Naive thymus-derived CD4-positive, alpha-beta T cell (primary cell): Measurements from ENCODE around the gene AK2. TPM values are rescaled to one million over a fixed set of nuclear protein-coding genes. Genes with fewer than 3 reads are reported as not detected.

Experiments used
- ATAC-seq: fragments of 150-1000 bp; cut with Tn5 transposase; 2 replicates; pipeline ENCODE4 v1.10.0; 2021; ENCODE audit warnings: mild to moderate bottlenecking, moderate library complexity
- CTCF ChIA-PET: fragments of 350-600 bp; sonication (Branson Sonifier 250); formaldehyde crosslinking; loops from one replicate; lab custom pipeline; 2021; ENCODE audit warnings: antibody characterized with exemption; lab: Charles Lee
- POLR2A ChIA-PET: fragments of 350-600 bp; sonication (Branson Sonifier 250); formaldehyde crosslinking; loops from one replicate; lab custom pipeline; 2021; ENCODE audit warnings: antibody characterized with exemption, inconsistent platforms; lab: Charles Lee
- DNase-seq, 9 donors: peaks; one replicate each; pipeline versions ENCODE4 v3.0.0 to v3.0.0-alpha.2; 2020 to 2022; ENCODE audit warnings: mixed read lengths in 1 of 9
- H3K27ac ChIP-seq: one replicate; pipeline ENCODE4 v1.7.0; 2013; ENCODE audit warnings: mild to moderate bottlenecking, low read depth, low read length, moderate library complexity
- H3K27me3 ChIP-seq, 2 donors: one replicate each; pipeline ENCODE4 v1.7.0; 2013; ENCODE audit warnings: low read length in 2 of 2, mild to moderate bottlenecking in 2 of 2, moderate library complexity in 2 of 2; ENCODE audit not compliant: control insufficient read depth in 2 of 2, insufficient read depth in 2 of 2
- H3K36me3 ChIP-seq, 3 experiments: 1 replicate in 2 of 3; 2 replicates in 1 of 3; pipeline ENCODE4 v1.7.0; 2013; ENCODE audit warnings: low read length in 3 of 3, mild to moderate bottlenecking in 3 of 3, moderate library complexity in 1 of 3; ENCODE audit not compliant: insufficient read depth in 3 of 3, control insufficient read depth in 2 of 3
- H3K4me1 ChIP-seq, 2 donors: one replicate each; pipeline ENCODE4 v1.7.0; 2013; ENCODE audit warnings: low read length in 2 of 2, mild to moderate bottlenecking in 2 of 2, moderate library complexity in 1 of 2; ENCODE audit not compliant: control insufficient read depth in 2 of 2, insufficient read depth in 2 of 2
- H3K4me3 ChIP-seq: 2 replicates; pipeline ENCODE4 v1.7.0; 2013; ENCODE audit warnings: mild to moderate bottlenecking, low read length
- H3K9me3 ChIP-seq, 3 experiments: 1 replicate in 2 of 3; 2 replicates in 1 of 3; pipeline ENCODE4 v1.7.0; 2013; ENCODE audit warnings: low read length in 3 of 3; ENCODE audit not compliant: control insufficient read depth in 2 of 3
- H3K27ac Mint-ChIP-seq, 9 donors: one replicate each; pipeline ENCODE4 v1.8.0; 2020 to 2022; ENCODE audit warnings: mixed read lengths in 9 of 9, mild to moderate bottlenecking in 8 of 9, moderate library complexity in 5 of 9, inconsistent platforms in 2 of 9
- H3K27me3 Mint-ChIP-seq, 5 donors: one replicate each; pipeline ENCODE4 v1.8.0; 2021 to 2022; ENCODE audit warnings: mixed read lengths in 5 of 5, mild to moderate bottlenecking in 1 of 5
- H3K36me3 Mint-ChIP-seq, 5 donors: one replicate each; pipeline ENCODE4 v1.8.0; 2020 to 2022; ENCODE audit warnings: mixed read lengths in 5 of 5, mild to moderate bottlenecking in 3 of 5, inconsistent platforms in 1 of 5
- H3K4me1 Mint-ChIP-seq, 7 donors: one replicate each; pipeline ENCODE4 v1.8.0; 2020 to 2022; ENCODE audit warnings: mixed read lengths in 7 of 7, mild to moderate bottlenecking in 3 of 7, inconsistent platforms in 1 of 7
- H3K4me3 Mint-ChIP-seq, 10 donors: one replicate each; pipeline ENCODE4 v1.8.0; 2020 to 2022; ENCODE audit warnings: mild to moderate bottlenecking in 10 of 10, mixed read lengths in 10 of 10, moderate library complexity in 6 of 10, inconsistent platforms in 2 of 10
- H3K9me3 Mint-ChIP-seq, 11 donors: one replicate each; pipeline ENCODE4 v1.8.0; 2020 to 2022; ENCODE audit warnings: mixed read lengths in 11 of 11, mild to moderate bottlenecking in 4 of 11, inconsistent platforms in 1 of 11, moderate library complexity in 1 of 11
- intact Hi-C, 2 donors: fragments of 100-400 bp; cut with micrococcal nuclease; formaldehyde crosslinking; loops; one replicate each; pipeline ENCODE4 v1.15.1; 2023
- polyA plus RNA-seq, 2 donors: library from polyadenylated mRNA; unstranded; fragments of 300-500 nt; fragmentation: Illumina TruSeq; gene quantifications; one replicate each; pipeline ENCODE4 v1.2.3, GENCODE V29; 2021
- total RNA-seq, 6 experiments: library from RNA in 5 of 6; stranded (reverse) in 5 of 6; gene quantifications; 1 replicate in 5 of 6; 2 replicates in 1 of 6; pipeline ENCODE4 v1.2.3 and lab custom pipeline; 2021 to 2026

AK2 gene
- total and polyA plus RNA-seq, 7 experiments from 2014 or later = 53.8 to 219 (median 97.4) TPM

DNA sequence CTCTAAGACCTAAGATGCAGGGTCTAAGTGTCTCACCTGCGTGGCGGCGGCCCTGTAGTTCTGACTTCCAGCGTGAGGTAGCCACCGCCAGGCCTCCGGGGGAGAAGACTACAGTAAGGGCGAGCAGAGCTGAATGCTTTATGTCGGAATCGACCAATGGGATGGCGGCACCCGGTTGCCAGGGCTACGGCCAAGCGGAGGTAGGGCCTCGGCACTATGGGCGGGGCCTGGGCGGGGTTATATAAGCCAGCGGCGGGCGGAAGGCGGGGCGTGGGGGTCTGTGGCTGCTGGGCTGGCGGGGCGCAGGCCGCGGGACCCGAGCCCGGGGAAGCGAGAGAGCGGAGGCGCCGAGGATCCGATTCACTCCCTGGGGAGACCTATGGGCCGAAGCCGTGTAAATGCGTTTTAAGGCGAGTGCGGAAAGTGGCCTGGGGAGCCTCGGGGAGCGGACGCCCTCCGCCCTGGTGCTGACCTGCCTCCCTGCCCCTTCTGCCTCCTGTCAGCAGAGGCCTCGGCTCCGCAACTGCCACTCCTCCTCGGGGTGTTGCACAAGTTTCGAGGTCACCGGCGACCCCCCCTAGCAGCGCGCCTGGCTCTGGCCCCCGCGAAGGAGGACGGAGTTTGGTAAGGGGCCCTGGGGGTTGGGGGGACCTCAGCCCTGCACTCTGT lies 44.3 kb upstream of the AK2 start, which contains the start of gene AZIN2:
Gene AZIN2, plus strand, starts transcription at position 269 of the 669 bp plus-strand sequence. CDS start 1,097 bp downstream, outside the sequence.
- H3K27ac ChIP-seq = peak within 1 kb of the TSS; percentile 66
- peaks cover 14 to 15% of the 10 kb centered on the region in 2 donors for H3K4me1 ChIP-seq
- peak; percentile 94 to 99 (median 95) for DNase-seq
- Mint-ChIP-seq H3K9me3 (no peaks in the 10 kb centered on the region), H3K4me3 (peak within 1 kb of the TSS; percentile 81 to 88 (median 86)), H3K4me1 (peaks cover 20 to 40% (median 35%) of the 10 kb centered on the region in 7 donors), H3K27me3 (peaks cover 0 to 30% (median 0%) of the 10 kb centered on the region in 5 donors), H3K36me3 (no peaks in the 10 kb centered on the region), H3K27ac (peak within 1 kb of the TSS; percentile 6 to 91 (median 72))
- H3K9me3 ChIP-seq = no peaks in the 10 kb centered on the region
- CTCF ChIA-PET = interaction anchor here (1.4 to 3.0 kb wide), 2 partner anchors 14 kb away, joined by 4 to 15 read pairs; no protein-coding TSS in a partner anchor
- peak; percentile 99 for ATAC-seq
- no peaks in the 10 kb centered on the region for H3K36me3 ChIP-seq
- peak within 1 kb of the TSS; percentile 68 for H3K4me3 ChIP-seq
- POLR2A ChIA-PET = interaction anchor here (0.5 to 3.8 kb wide), 7 partner anchors 18 to 737 kb away, joined by 3 to 24 read pairs (median 4); partner anchors contain the start of gene YARS1
- H3K27me3 ChIP-seq = no peaks in the 10 kb centered on the region
- intact Hi-C loops = loop anchor here (1.0 to 10.0 kb wide), 13 partner anchors 18 to 430 kb away; partner anchors contain the start of genes RBBP4 (in 1 of the 2), RNF19B (in 1 of the 2), S100PBP (in 1 of the 2) and TRIM62 (in 1 of the 2)

DNA sequence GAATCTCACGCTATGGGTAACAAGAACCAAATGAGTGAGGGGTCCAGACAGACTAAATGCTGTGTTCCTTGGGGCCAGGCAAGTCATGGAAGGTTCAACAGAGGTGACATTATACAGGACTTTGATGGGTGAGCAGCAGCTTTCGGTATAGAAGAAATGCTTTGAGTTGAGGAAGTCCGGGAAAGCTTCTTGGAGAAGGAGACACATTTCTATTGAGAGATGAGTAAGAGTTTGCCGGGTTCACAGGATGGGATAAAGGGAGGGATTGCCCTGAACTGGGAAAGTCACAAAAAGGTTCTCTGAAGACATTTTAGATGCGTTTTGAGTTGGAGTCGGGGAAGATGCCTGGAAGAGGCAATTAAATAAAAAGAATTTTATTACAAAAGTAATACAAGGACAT lies 43.7 kb upstream of the AK2 start:
- Histone ChIP-seq H3K4me1 (peaks cover 14 to 15% of the 10 kb centered on the region in 2 donors), H3K9me3 (no peaks in the 10 kb centered on the region), H3K36me3 (no peaks in the 10 kb centered on the region), H3K27ac (peak overlapping the region; percentile 66), H3K4me3 (peak overlapping the region; percentile 68), H3K27me3 (no peaks in the 10 kb centered on the region)
- no peak for DNase-seq
- POLR2A ChIA-PET = interaction anchor here (0.5 to 3.8 kb wide), 6 partner anchors 19 to 736 kb away, joined by 3 to 24 read pairs (median 4); partner anchors contain the start of gene YARS1
- Mint-ChIP-seq H3K9me3 (no peaks in the 10 kb centered on the region), H3K4me3 (peak overlapping the region; percentile 81 to 88 (median 86)), H3K4me1 (peaks cover 20 to 34% (median 28%) of the 10 kb centered on the region in 7 donors), H3K27me3 (peaks cover 0 to 28% (median 0%) of the 10 kb centered on the region in 5 donors), H3K36me3 (no peaks in the 10 kb centered on the region), H3K27ac (peak overlapping the region; percentile 6 to 91 (median 72))
- CTCF ChIA-PET = interaction anchor here (1.4 kb wide), 1 partner anchor 15 kb away, joined by 4 read pairs; no protein-coding TSS in a partner anchor
- no peak for ATAC-seq
- intact Hi-C loops = loop anchor here (1.0 to 10.0 kb wide), 6 partner anchors 102 to 430 kb away; partner anchors contain the start of genes RBBP4 (in 1 of the 2), TRIM62 (in 1 of the 2), ZBTB8OS (in 1 of the 2) and ZNF362 (in 1 of the 2)

DNA sequence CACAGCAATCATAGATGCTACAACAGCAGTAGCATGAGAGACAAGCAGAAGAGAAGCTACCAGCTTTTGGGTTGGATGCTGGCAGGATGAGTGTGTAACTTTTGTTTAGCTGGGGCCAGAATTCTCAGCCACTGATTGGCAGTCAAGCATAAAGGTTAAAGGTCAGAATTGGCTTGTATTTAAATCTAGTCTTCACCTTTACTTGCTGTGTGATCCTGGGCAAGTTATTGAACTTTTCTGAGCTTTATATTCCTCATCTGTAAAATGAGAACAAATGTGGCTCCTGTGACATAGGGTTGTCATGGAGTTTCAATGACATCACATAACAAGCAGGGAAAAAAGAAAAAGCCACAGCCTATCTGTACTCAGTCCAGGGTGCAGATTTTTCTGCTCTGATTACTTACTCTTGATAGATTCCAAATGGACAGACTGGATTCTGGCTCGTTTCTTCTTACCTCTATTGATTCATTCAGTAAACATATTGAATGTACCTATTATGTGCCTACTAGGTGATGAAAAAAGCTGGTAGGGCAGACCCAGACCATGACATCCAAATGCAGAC lies 41.4 kb upstream of the AK2 start:
- H3K9me3 Mint-ChIP-seq = no peaks in the 10 kb centered on the region
- CTCF ChIA-PET = interaction anchor here (0.7 kb wide), 1 partner anchor 1294 kb away, joined by 4 read pairs; no protein-coding TSS in a partner anchor

DNA sequence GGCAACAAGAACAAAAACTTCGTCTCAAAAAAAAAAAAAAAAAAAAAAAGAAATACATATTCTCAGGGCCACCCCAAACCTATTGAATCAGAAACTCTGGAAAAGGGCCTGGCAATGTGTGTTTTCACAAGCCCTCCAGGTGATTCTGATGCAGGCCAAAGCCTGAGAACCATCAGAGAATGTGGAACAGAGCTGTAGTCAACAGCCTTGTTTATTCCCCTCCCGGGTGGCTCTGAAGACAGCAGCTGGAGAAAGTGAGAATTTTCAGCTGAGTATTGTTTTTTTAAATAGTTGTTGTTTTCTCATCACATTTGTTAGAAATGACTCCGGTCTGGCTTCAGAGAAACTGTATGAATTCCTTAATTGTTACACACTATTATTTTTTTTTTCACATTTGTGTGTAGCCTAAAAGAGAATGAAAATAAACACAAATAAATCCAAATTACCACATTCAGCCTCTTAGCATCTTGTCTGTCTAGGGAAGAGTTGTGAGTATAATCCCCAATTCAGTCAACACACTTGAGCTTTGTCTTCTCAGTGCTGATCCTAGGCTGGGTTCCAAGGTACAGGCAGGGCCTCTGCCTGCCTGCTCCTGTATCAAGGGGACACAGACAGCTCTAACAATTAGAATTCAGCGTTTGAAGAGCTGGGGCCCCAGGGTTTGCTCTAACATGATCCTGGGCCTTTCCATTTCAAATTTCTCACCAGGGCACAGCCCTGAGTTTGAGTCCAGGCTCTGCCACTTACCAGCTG lies 37.7 kb upstream of the AK2 start:
- peaks cover 0 to 3% (median 0%) of the 10 kb centered on the region in 5 donors for H3K36me3 Mint-ChIP-seq
- H3K27ac Mint-ChIP-seq = no peak overlapping the region
- Histone ChIP-seq H3K4me1 (no peaks in the 10 kb centered on the region), H3K27ac (no peak overlapping the region), H3K4me3 (no peak overlapping the region), H3K27me3 (no peaks in the 10 kb centered on the region), H3K36me3 (no peaks in the 10 kb centered on the region), H3K9me3 (no peaks in the 10 kb centered on the region)
- DNase-seq (no peak), ATAC-seq (no peak)
- peaks cover 0 to 7% (median 0%) of the 10 kb centered on the region in 7 donors for H3K4me1 Mint-ChIP-seq
- no peak overlapping the region for H3K4me3 Mint-ChIP-seq
- POLR2A ChIA-PET = no interaction called here
- intact Hi-C loops = no loop called here
- peaks cover 0 to 5% (median 0%) of the 10 kb centered on the region in 11 donors for H3K9me3 Mint-ChIP-seq
- peaks cover 0 to 14% (median 0%) of the 10 kb centered on the region in 5 donors for H3K27me3 Mint-ChIP-seq
- CTCF ChIA-PET = no interaction called here

More for the DNA sequence above, 41.4 kb upstream of the AK2 start:
- ATAC-seq (no peak), DNase-seq (no peak)
- Histone ChIP-seq H3K27me3 (no peaks in the 10 kb centered on the region), H3K4me1 (peaks cover 14 to 15% of the 10 kb centered on the region in 2 donors), H3K27ac (no peak overlapping the region), H3K4me3 (no peak overlapping the region), H3K9me3 (no peaks in the 10 kb centered on the region), H3K36me3 (no peaks in the 10 kb centered on the region)
- no peaks in the 10 kb centered on the region for H3K36me3 Mint-ChIP-seq
- H3K4me1 Mint-ChIP-seq = peaks cover 16 to 26% (median 23%) of the 10 kb centered on the region in 7 donors
- intact Hi-C loops = no loop called here
- H3K27ac Mint-ChIP-seq = no peak overlapping the region
- H3K27me3 Mint-ChIP-seq = peaks cover 0 to 15% (median 0%) of the 10 kb centered on the region in 5 donors
- POLR2A ChIA-PET = no interaction called here
- no peak overlapping the region for H3K4me3 Mint-ChIP-seq

DNA sequence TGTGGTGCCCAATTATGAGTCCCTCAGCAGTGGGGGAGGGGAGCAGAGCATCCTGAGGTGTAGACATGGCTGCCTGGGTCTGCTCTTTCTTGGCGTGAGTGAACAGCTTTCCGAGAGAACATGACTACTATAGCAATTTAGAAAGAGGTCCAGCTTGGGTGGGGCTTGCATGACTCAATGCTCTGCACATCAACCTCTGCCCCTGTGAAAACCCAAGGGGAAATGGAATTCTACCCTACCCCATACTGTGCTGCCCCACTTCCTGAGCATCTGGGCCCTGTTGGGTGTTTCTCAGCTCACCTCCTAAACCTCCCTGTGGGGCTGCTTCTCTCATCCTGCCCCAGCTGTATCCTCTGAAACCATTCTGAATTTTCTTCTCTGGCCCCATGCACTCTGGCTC lies 36.0 kb upstream of the AK2 start:
- Mint-ChIP-seq H3K4me3 (no peak overlapping the region), H3K9me3 (peaks cover 1 to 10% (median 3%) of the 10 kb centered on the region in 11 donors), H3K36me3 (peaks cover 0 to 3% (median under 1%) of the 10 kb centered on the region in 5 donors), H3K27ac (no peak overlapping the region), H3K4me1 (peaks cover 0 to 7% (median 0%) of the 10 kb centered on the region in 7 donors), H3K27me3 (peaks cover 0 to 21% (median under 1%) of the 10 kb centered on the region in 5 donors)
- no peak for ATAC-seq
- intact Hi-C loops = no loop called here
- Histone ChIP-seq H3K36me3 (no peaks in the 10 kb centered on the region), H3K4me1 (no peaks in the 10 kb centered on the region), H3K4me3 (no peak overlapping the region), H3K9me3 (no peaks in the 10 kb centered on the region), H3K27me3 (no peaks in the 10 kb centered on the region), H3K27ac (no peak overlapping the region)
- ChIA-PET CTCF (no interaction called here), POLR2A (no interaction called here)
- DNase-seq = no peak

DNA sequence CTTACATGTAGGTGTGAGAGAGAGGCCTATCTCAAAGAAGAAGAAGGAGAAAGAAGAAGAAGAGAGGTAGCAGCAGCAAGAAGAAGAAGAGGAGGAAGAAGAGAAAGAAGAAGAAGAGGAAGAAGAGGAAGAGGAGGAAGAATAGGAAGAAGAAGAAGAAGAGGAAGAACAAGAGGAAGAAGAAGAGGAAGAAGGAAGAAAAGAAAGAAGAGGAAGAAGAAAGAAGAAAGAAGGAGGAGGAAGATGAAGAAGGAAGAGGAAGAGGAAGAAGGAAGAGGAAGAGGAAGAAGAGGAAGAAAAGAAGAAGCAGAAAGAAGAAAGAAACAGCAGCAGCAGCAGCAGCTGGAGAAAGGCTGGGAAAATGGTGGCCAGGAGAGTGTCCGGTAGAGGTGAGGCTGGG lies 33.9 kb upstream of the AK2 start:
- H3K9me3 ChIP-seq = peaks cover 0 to 7% (median 0%) of the 10 kb centered on the region in 3 experiments
- no peaks in the 10 kb centered on the region for H3K36me3 ChIP-seq
- ChIA-PET CTCF (no interaction called here), POLR2A (no interaction called here)
- intact Hi-C loops = no loop called here
- H3K4me1 Mint-ChIP-seq = peaks cover 0 to 7% (median 0%) of the 10 kb centered on the region in 7 donors
- no peaks in the 10 kb centered on the region for H3K27me3 ChIP-seq
- DNase-seq (no peak), ATAC-seq (no peak)
- peaks cover 5 to 30% (median 17%) of the 10 kb centered on the region in 11 donors for H3K9me3 Mint-ChIP-seq
- H3K4me3 Mint-ChIP-seq = no peak overlapping the region
- H3K27ac ChIP-seq = no peak overlapping the region
- peaks cover 7 to 20% (median 8%) of the 10 kb centered on the region in 5 donors for H3K36me3 Mint-ChIP-seq
- no peak overlapping the region for H3K27ac Mint-ChIP-seq
- peaks cover 6 to 28% (median 8%) of the 10 kb centered on the region in 5 donors for H3K27me3 Mint-ChIP-seq
- no peaks in the 10 kb centered on the region for H3K4me1 ChIP-seq
- H3K4me3 ChIP-seq = no peak overlapping the region
